BE2C (cell line): ENCODE results near the gene KIRREL3.

Experiments used
- DNase-seq: peaks from one replicate; pipeline ENCODE4 v3.0.0-alpha.2; 2020
- H3K27me3 ChIP-seq: fragments of 250-450 bp; sonication (Bioruptor Pico); 2 replicates; pipeline ENCODE4 v1.5.1; 2020; ENCODE audit warnings: mild to moderate bottlenecking
- H3K36me3 ChIP-seq: fragments of 250-450 bp; sonication (Bioruptor Pico); 2 replicates; pipeline ENCODE4 v1.5.1; 2020; ENCODE audit warnings: mild to moderate bottlenecking
- H3K4me1 ChIP-seq: fragments of 250-450 bp; sonication (Bioruptor Pico); 2 replicates; pipeline ENCODE4 v1.5.1; 2020
- H3K4me3 ChIP-seq: 2 replicates; pipeline ENCODE4 v1.5.1; 2011; ENCODE audit warnings: low read depth, low read length
- H3K9me3 ChIP-seq: fragments of 250-450 bp; sonication (Bioruptor Pico); 2 replicates; pipeline ENCODE4 v1.5.1; 2020
- CTCF ChIP-seq: IDR thresholded peaks from 2 replicates; pipeline ENCODE4 v1.5.1; 2012; ENCODE audit warnings: mild to moderate bottlenecking, low read depth, low read length

KIRREL3 gene

GRCh38 chr11:126703662-126704061, 296.9 kb downstream of the KIRREL3 start:
- no peak for TF ChIP-seq CTCF
- no peaks in the 10 kb centered on the region for H3K9me3 ChIP-seq
- DNase-seq: no peak
- H3K36me3 ChIP-seq: no peaks in the 10 kb centered on the region
- H3K4me3 ChIP-seq: no peak overlapping the region
- H3K27me3 ChIP-seq: peaks cover 6% of the 10 kb centered on the region; the same call in 1 of the 2 replicates
- no peaks in the 10 kb centered on the region for H3K4me1 ChIP-seq

GRCh38 chr11:126702987-126703386, 297.6 kb downstream of the KIRREL3 start:
- H3K27me3 ChIP-seq: no peaks in the 10 kb centered on the region; the same call in 1 of the 2 replicates
- no peaks in the 10 kb centered on the region for H3K36me3 ChIP-seq
- DNase-seq: peak; percentile 21
- H3K4me3 ChIP-seq: no peak overlapping the region
- TF ChIP-seq CTCF: no peak
- no peaks in the 10 kb centered on the region for H3K9me3 ChIP-seq
- H3K4me1 ChIP-seq: no peaks in the 10 kb centered on the region

GRCh38 chr11:126702165-126702720, 298.3 kb downstream of the KIRREL3 start:
- H3K9me3 ChIP-seq: no peaks in the 10 kb centered on the region
- H3K4me3 ChIP-seq: no peak overlapping the region
- no peak for TF ChIP-seq CTCF
- H3K36me3 ChIP-seq: no peaks in the 10 kb centered on the region
- H3K4me1 ChIP-seq: no peaks in the 10 kb centered on the region
- no peaks in the 10 kb centered on the region; the same call in 1 of the 2 replicates for H3K27me3 ChIP-seq
- no peak for DNase-seq

GRCh38 chr11:126701520-126701897, 299.1 kb downstream of the KIRREL3 start:
- Histone ChIP-seq H3K4me3 (no peak overlapping the region), H3K36me3 (no peaks in the 10 kb centered on the region), H3K4me1 (no peaks in the 10 kb centered on the region), H3K27me3 (no peaks in the 10 kb centered on the region; the same call in 1 of the 2 replicates), H3K9me3 (no peaks in the 10 kb centered on the region)
- DNase-seq: no peak
- no peak for TF ChIP-seq CTCF

GRCh38 chr11:126700768-126701519, 299.6 kb downstream of the KIRREL3 start:
- H3K27me3 ChIP-seq: no peaks in the 10 kb centered on the region; the same call in 1 of the 2 replicates
- H3K9me3 ChIP-seq: no peaks in the 10 kb centered on the region
- no peaks in the 10 kb centered on the region for H3K4me1 ChIP-seq
- no peak for DNase-seq
- no peaks in the 10 kb centered on the region for H3K36me3 ChIP-seq
- TF ChIP-seq CTCF: no peak
- no peak overlapping the region for H3K4me3 ChIP-seq

- DNase-seq: no peak
- Histone ChIP-seq H3K4me3 (no peak overlapping the region), H3K27me3 (no peaks in the 10 kb centered on the region; the same call in 1 of the 2 replicates), H3K36me3 (no peaks in the 10 kb centered on the region), H3K4me1 (no peaks in the 10 kb centered on the region), H3K9me3 (no peaks in the 10 kb centered on the region)
- TF ChIP-seq CTCF: no peak
Observed at GRCh38 chr11:126698576-126698975, 302.0 kb downstream of the KIRREL3 start.
